NT2/D1 (cell line): ENCODE results near the gene SYT1.

Source experiments
- DNase-seq: peaks from one replicate; pipeline ENCODE4 v3.0.0-alpha.2; 2011; ENCODE audit warnings: low read depth, low spot score
- H3K27me3 ChIP-seq: 2 replicates; pipeline ENCODE4 v1.6.0; 2011; ENCODE audit warnings: mild to moderate bottlenecking; ENCODE audit not compliant: insufficient read length, insufficient read depth
- H3K36me3 ChIP-seq: 2 replicates; pipeline ENCODE4 v1.6.1; 2011; ENCODE audit warnings: mild to moderate bottlenecking, low read length, mixed read lengths; ENCODE audit not compliant: insufficient read depth, insufficient read length
- H3K4me1 ChIP-seq: 2 replicates; pipeline ENCODE4 v1.5.1; 2011; ENCODE audit not compliant: insufficient read depth, insufficient read length
- H3K4me3 ChIP-seq: 2 replicates; pipeline ENCODE4 v1.5.1; 2011; ENCODE audit warnings: low read depth; ENCODE audit not compliant: insufficient read length
- H3K9ac ChIP-seq: 2 replicates; pipeline ENCODE4 v1.6.0; 2011; ENCODE audit warnings: low read depth; ENCODE audit not compliant: insufficient read length
- H3K9me3 ChIP-seq: 2 replicates; pipeline ENCODE4 v1.5.1; 2011; ENCODE audit warnings: mild to moderate bottlenecking, low read length; ENCODE audit not compliant: insufficient read depth
- SUZ12 ChIP-seq: IDR thresholded peaks from 2 replicates; pipeline ENCODE4 v1.6.1; 2011; ENCODE audit not compliant: insufficient read length, insufficient read depth; ENCODE audit errors: extremely low read depth
- YY1 ChIP-seq: IDR thresholded peaks from 2 replicates; pipeline ENCODE4 v1.6.1; 2011; ENCODE audit not compliant: insufficient read length, insufficient read depth
- ZNF274 ChIP-seq: IDR thresholded peaks from 2 replicates; pipeline ENCODE4 v1.6.1; 2011; ENCODE audit warnings: mild to moderate bottlenecking, low read depth, low read length

SYT1 gene

GRCh38 chr12:79121486-79121885, 256.9 kb downstream of the SYT1 start:
- Histone ChIP-seq H3K36me3 (no peaks in the 10 kb centered on the region), H3K9ac (no peak overlapping the region), H3K4me3 (no peak overlapping the region), H3K9me3 (no peaks in the 10 kb centered on the region), H3K27me3 (no peaks in the 10 kb centered on the region), H3K4me1 (no peaks in the 10 kb centered on the region)
- TF ChIP-seq YY1: no peak
- no peak for TF ChIP-seq SUZ12
- TF ChIP-seq ZNF274: no peak
- no peak for DNase-seq

GRCh38 chr12:79124385-79124784, 259.8 kb downstream of the SYT1 start:
- Histone ChIP-seq H3K27me3 (no peaks in the 10 kb centered on the region), H3K4me3 (no peak overlapping the region), H3K36me3 (no peaks in the 10 kb centered on the region), H3K4me1 (no peaks in the 10 kb centered on the region), H3K9me3 (no peaks in the 10 kb centered on the region), H3K9ac (no peak overlapping the region)
- DNase-seq: no peak
- TF ChIP-seq ZNF274 (no peak), SUZ12 (no peak), YY1 (no peak)

- Histone ChIP-seq H3K4me1 (no peaks in the 10 kb centered on the region), H3K9ac (no peak overlapping the region), H3K36me3 (no peaks in the 10 kb centered on the region), H3K9me3 (no peaks in the 10 kb centered on the region), H3K4me3 (no peak overlapping the region), H3K27me3 (no peaks in the 10 kb centered on the region)
- TF ChIP-seq SUZ12 (no peak), YY1 (no peak), ZNF274 (no peak)
- DNase-seq: no peak
Observed at GRCh38 chr12:79125358-79125757, 260.8 kb downstream of the SYT1 start.

GRCh38 chr12:79127271-79127751, 262.7 kb downstream of the SYT1 start:
- H3K27me3 ChIP-seq: no peaks in the 10 kb centered on the region
- TF ChIP-seq YY1 (no peak), ZNF274 (no peak), SUZ12 (no peak)
- H3K9ac ChIP-seq: no peak overlapping the region
- no peak for DNase-seq
- no peaks in the 10 kb centered on the region for H3K4me1 ChIP-seq
- no peaks in the 10 kb centered on the region for H3K36me3 ChIP-seq
- H3K9me3 ChIP-seq: no peaks in the 10 kb centered on the region
- H3K4me3 ChIP-seq: no peak overlapping the region

GRCh38 chr12:79128956-79129355, 264.4 kb downstream of the SYT1 start:
- no peaks in the 10 kb centered on the region for H3K4me1 ChIP-seq
- no peak for DNase-seq
- TF ChIP-seq ZNF274 (no peak), SUZ12 (no peak), YY1 (no peak)
- H3K9me3 ChIP-seq: no peaks in the 10 kb centered on the region
- H3K27me3 ChIP-seq: no peaks in the 10 kb centered on the region
- no peak overlapping the region for H3K9ac ChIP-seq
- no peak overlapping the region for H3K4me3 ChIP-seq
- H3K36me3 ChIP-seq: no peaks in the 10 kb centered on the region

GRCh38 chr12:79138872-79139271, 274.3 kb downstream of the SYT1 start:
- H3K4me3 ChIP-seq: no peak overlapping the region
- no peaks in the 10 kb centered on the region for H3K36me3 ChIP-seq
- TF ChIP-seq YY1: no peak
- TF ChIP-seq ZNF274: no peak
- TF ChIP-seq SUZ12: no peak
- no peak for DNase-seq
- no peaks in the 10 kb centered on the region for H3K4me1 ChIP-seq
- no peak overlapping the region for H3K9ac ChIP-seq
- H3K27me3 ChIP-seq: no peaks in the 10 kb centered on the region
- no peaks in the 10 kb centered on the region for H3K9me3 ChIP-seq

GRCh38 chr12:79140711-79141110, 276.1 kb downstream of the SYT1 start:
- TF ChIP-seq YY1: no peak
- no peak for TF ChIP-seq SUZ12
- TF ChIP-seq ZNF274: no peak
- Histone ChIP-seq H3K9ac (no peak overlapping the region), H3K4me3 (no peak overlapping the region), H3K27me3 (no peaks in the 10 kb centered on the region), H3K9me3 (no peaks in the 10 kb centered on the region), H3K36me3 (no peaks in the 10 kb centered on the region), H3K4me1 (no peaks in the 10 kb centered on the region)
- DNase-seq: no peak

GRCh38 chr12:79141776-79142175, 277.2 kb downstream of the SYT1 start:
- Histone ChIP-seq H3K9ac (no peak overlapping the region), H3K27me3 (no peaks in the 10 kb centered on the region), H3K36me3 (no peaks in the 10 kb centered on the region), H3K4me3 (no peak overlapping the region), H3K9me3 (no peaks in the 10 kb centered on the region), H3K4me1 (no peaks in the 10 kb centered on the region)
- DNase-seq: no peak
- no peak for TF ChIP-seq YY1
- TF ChIP-seq ZNF274: no peak
- no peak for TF ChIP-seq SUZ12
